GM21390 (cell line): ENCODE results near the gene WDR90.

Experiments used
- ATAC-seq: cut with Tn5 transposase; IDR thresholded peaks from one replicate; pipeline ENCODE4 v1.9.1; 2021; ENCODE audit not compliant: unreplicated experiment

The WDR90 gene

GRCh38 chr16:637081-638018 lies 11.8 kb upstream of the WDR90 start:
- no peak for ATAC-seq

- ATAC-seq, result no peak
Observed at GRCh38 chr16:638034-638543, 11.1 kb upstream of the WDR90 start.

GRCh38 chr16:638836-639235 lies 10.3 kb upstream of the WDR90 start:
- no peak for ATAC-seq

- no peak for ATAC-seq
Observed at GRCh38 chr16:640614-641013, 8.6 kb upstream of the WDR90 start.

- ATAC-seq, result peak; percentile 45
Observed at GRCh38 chr16:641326-642188, 7.6 kb upstream of the WDR90 start, which contains the start of gene MCRIP2. MCRIP2 (plus strand) TSS chr16:641828; CDS start chr16:641992, 164 bp downstream.

GRCh38 chr16:642189-643049 lies 6.7 kb upstream of the WDR90 start:
- peak; percentile 38 for ATAC-seq

- ATAC-seq, result no peak
Observed at GRCh38 chr16:643050-643368, 6.2 kb upstream of the WDR90 start.

- ATAC-seq, result no peak
Observed at GRCh38 chr16:644556-644955, 4.6 kb upstream of the WDR90 start.

GRCh38 chr16:645852-646678 lies 3.1 kb upstream of the WDR90 start:
- no peak for ATAC-seq

GRCh38 chr16:646679-647172 lies 2.4 kb upstream of the WDR90 start:
- no peak for ATAC-seq

- no peak for ATAC-seq
Observed at GRCh38 chr16:647173-647902, 1.8 kb upstream of the WDR90 start.

- no peak for ATAC-seq
Observed at GRCh38 chr16:648071-648780, 939 bp upstream of the WDR90 start.

- peak; percentile 14 for ATAC-seq
Observed at GRCh38 chr16:649631-650030, 466 bp downstream of the WDR90 start.

- no peak for ATAC-seq
Observed at GRCh38 chr16:651844-652243, 2.7 kb downstream of the WDR90 start.

- no peak for ATAC-seq
Observed at GRCh38 chr16:652454-653305, 3.5 kb downstream of the WDR90 start.

- no peak for ATAC-seq
Observed at GRCh38 chr16:654034-654433, 4.9 kb downstream of the WDR90 start.

- no peak for ATAC-seq
Observed at GRCh38 chr16:657487-657886, 8.3 kb downstream of the WDR90 start.
